HEK293 (cell line): ENCODE data around the gene PCP2.

Experiments used
- CTCF ChIA-PET: fragments of 350-600 bp; formaldehyde crosslinking; extraction: SDS; loops from one replicate; lab custom pipeline; 2021; ENCODE audit warnings: antibody characterized with exemption; lab: Yijun Ruan, JAX
- POLR2A ChIA-PET: fragments of 300-600 bp; formaldehyde crosslinking; extraction: SDS; loops from one replicate; lab custom pipeline; 2020; ENCODE audit warnings: antibody characterized with exemption, inconsistent platforms; lab: Yijun Ruan, JAX
- H3K27ac ChIP-seq: fragments of 200-500 bp; sonication (Bioruptor generic); 2 replicates; pipeline ENCODE4 v1.5.1; 2014; ENCODE audit warnings: low read depth, low read length, control low read depth, inconsistent platforms; ENCODE audit errors: extremely low read depth
- H3K36me3 ChIP-seq, 2 experiments: fragments of 200-500 bp in 1 of 2; sonication (Bioruptor generic) in 1 of 2; 1 replicate in 1 of 2; 2 replicates in 1 of 2; pipeline ENCODE4 v1.5.1; 2014 to 2017; ENCODE audit warnings: inconsistent platforms in 2 of 2, low read length in 2 of 2; ENCODE audit not compliant: control insufficient read depth in 2 of 2, insufficient read depth in 1 of 2
- H3K4me1 ChIP-seq: fragments of 200-500 bp; sonication (Bioruptor generic); 2 replicates; pipeline ENCODE4 v1.5.1; 2014; ENCODE audit warnings: mild to moderate bottlenecking, low read length, inconsistent platforms; ENCODE audit not compliant: control insufficient read depth, insufficient read depth
- H3K4me3 ChIP-seq: 2 replicates; pipeline ENCODE4 v1.5.1; 2011; ENCODE audit warnings: low read depth, mild to moderate bottlenecking, control low read depth, low read length, moderate library complexity
- H3K9me3 ChIP-seq: fragments of 200-500 bp; sonication (Bioruptor generic); 2 replicates; pipeline ENCODE4 v1.5.1; 2014; ENCODE audit warnings: low read depth, low read length, inconsistent platforms; ENCODE audit not compliant: control insufficient read depth, insufficient read depth
- AEBP2 ChIP-seq: fragments of 450-650 bp; formaldehyde crosslinking; IDR thresholded peaks from 2 replicates; pipeline ENCODE4 v1.5.1; 2016; ENCODE audit warnings: missing biosample characterization, missing genetic modification characterization, borderline replicate concordance
- ATF2 ChIP-seq: fragments of 450-650 bp; formaldehyde crosslinking; IDR thresholded peaks from 2 replicates; pipeline ENCODE4 v1.5.1; 2016; ENCODE audit warnings: missing biosample characterization, missing genetic modification characterization, low read depth
- BCL6B ChIP-seq: fragments of 450-650 bp; formaldehyde crosslinking; IDR thresholded peaks from 2 replicates; pipeline ENCODE4 v1.5.1; 2017; ENCODE audit warnings: missing biosample characterization, missing genetic modification characterization
- HOXD13 ChIP-seq: sonication (generic); formaldehyde crosslinking; IDR thresholded peaks from 2 replicates; pipeline ENCODE4 v1.8.0; 2022; ENCODE audit warnings: missing genetic modification reagents, borderline replicate concordance
- KLF1 ChIP-seq: fragments of 450-650 bp; formaldehyde crosslinking; IDR thresholded peaks from 2 replicates; pipeline ENCODE4 v1.5.1; 2016; ENCODE audit warnings: missing biosample characterization, missing genetic modification characterization
- KLF9 ChIP-seq: fragments of 450-650 bp; formaldehyde crosslinking; IDR thresholded peaks from 2 replicates; pipeline ENCODE4 v1.5.1; 2016; ENCODE audit warnings: missing biosample characterization, missing genetic modification characterization, low read depth
- OSR2 ChIP-seq: fragments of 450-650 bp; formaldehyde crosslinking; IDR thresholded peaks from 2 replicates; pipeline ENCODE4 v1.5.1; 2016; ENCODE audit warnings: missing biosample characterization, missing genetic modification characterization
- PRDM10 ChIP-seq: fragments of 450-650 bp; formaldehyde crosslinking; IDR thresholded peaks from 2 replicates; pipeline ENCODE4 v1.5.1; 2016; ENCODE audit warnings: missing biosample characterization, missing genetic modification characterization
- SP2 ChIP-seq: fragments of 450-650 bp; formaldehyde crosslinking; IDR thresholded peaks from 2 replicates; pipeline ENCODE4 v1.5.1; 2016; ENCODE audit warnings: missing biosample characterization, missing genetic modification characterization
- SP7 ChIP-seq: fragments of 450-650 bp; formaldehyde crosslinking; IDR thresholded peaks from 2 replicates; pipeline ENCODE4 v1.5.1; 2016; ENCODE audit warnings: missing biosample characterization, missing genetic modification characterization
- ZBTB26 ChIP-seq: fragments of 450-650 bp; formaldehyde crosslinking; optimal IDR thresholded peaks from 2 replicates; pipeline ENCODE3; 2016; ENCODE audit warnings: missing biosample characterization, mild to moderate bottlenecking, missing genetic modification characterization
- ZBTB49 ChIP-seq: fragments of 450-650 bp; formaldehyde crosslinking; IDR thresholded peaks from 2 replicates; pipeline ENCODE4 v1.5.1; 2016; ENCODE audit warnings: missing biosample characterization, missing genetic modification characterization, low read depth
- ZNF10 ChIP-seq: fragments of 450-650 bp; formaldehyde crosslinking; IDR thresholded peaks from 2 replicates; pipeline ENCODE4 v1.5.1; 2017; ENCODE audit warnings: missing biosample characterization, missing genetic modification characterization
- ZNF19 ChIP-seq: fragments of 450-650 bp; formaldehyde crosslinking; IDR thresholded peaks from 2 replicates; pipeline ENCODE4; 2016; ENCODE audit warnings: missing biosample characterization, missing genetic modification characterization, low read depth
- ZNF24 ChIP-seq: fragments of 450-650 bp; formaldehyde crosslinking; IDR thresholded peaks from 2 replicates; pipeline ENCODE4 v1.5.1; 2016; ENCODE audit warnings: missing biosample characterization, missing genetic modification characterization
- ZNF248 ChIP-seq: fragments of 450-650 bp; formaldehyde crosslinking; IDR thresholded peaks from 2 replicates; pipeline ENCODE4 v1.5.1; 2017; ENCODE audit warnings: missing biosample characterization, missing genetic modification characterization
- ZNF394 ChIP-seq: fragments of 450-650 bp; formaldehyde crosslinking; IDR thresholded peaks from 2 replicates; pipeline ENCODE4 v1.5.1; 2016; ENCODE audit warnings: missing biosample characterization, missing genetic modification characterization, mild to moderate bottlenecking, moderate library complexity, borderline replicate concordance
- ZNF426 ChIP-seq: fragments of 450-650 bp; formaldehyde crosslinking; IDR thresholded peaks from 2 replicates; pipeline ENCODE4 v1.5.1; 2017; ENCODE audit warnings: missing biosample characterization, missing genetic modification characterization, mild to moderate bottlenecking, inconsistent platforms, moderate library complexity
- ZNF580 ChIP-seq: fragments of 450-650 bp; formaldehyde crosslinking; IDR thresholded peaks from 2 replicates; pipeline ENCODE4 v1.5.1; 2016; ENCODE audit warnings: missing biosample characterization, missing genetic modification characterization
- ZNF639 ChIP-seq: fragments of 450-650 bp; formaldehyde crosslinking; IDR thresholded peaks from 2 replicates; pipeline ENCODE4 v1.5.1; 2016; ENCODE audit warnings: missing biosample characterization, missing genetic modification characterization
- ZNF660 ChIP-seq: fragments of 450-650 bp; IDR thresholded peaks from 2 replicates; pipeline ENCODE4 v1.5.1; 2018; ENCODE audit warnings: missing biosample characterization, mild to moderate bottlenecking, missing genetic modification characterization
- ZSCAN30 ChIP-seq: fragments of 450-650 bp; IDR thresholded peaks from 2 replicates; pipeline ENCODE4 v1.5.1; 2018; ENCODE audit warnings: missing biosample characterization, mild to moderate bottlenecking, missing genetic modification characterization, moderate library complexity

The PCP2 gene

GRCh38 chr19:7629347-7630054, 4.0 kb downstream of the PCP2 start, which contains the start of the genes PET100 and XAB2:
TSS of gene PET100 (plus strand) at chr19:7629793. CDS start at chr19:7629834, 41 bp downstream.
TSS of gene XAB2 (minus strand) at chr19:7629545. CDS start at chr19:7629527, 18 bp downstream.
- ChIA-PET POLR2A (interaction anchor here (0.6 to 1.9 kb wide), 15 partner anchors 8 to 550 kb away, joined by 3 to 14 read pairs (median 4); partner anchors contain the start of genes CAMSAP3, LRRC8E and TIMM44), CTCF (interaction anchor here (0.6 to 1.6 kb wide), 4 partner anchors 51 to 175 kb away, joined by 3 to 7 read pairs (median 4); partner anchors contain the start of gene TRAPPC5)
- no peaks in the 10 kb centered on the region for H3K9me3 ChIP-seq
- peak within 1 kb of the TSS; percentile 91 for H3K4me3 ChIP-seq
- H3K4me1 ChIP-seq: peaks cover 4% of the 10 kb centered on the region; the same call in 1 of the 2 replicates
- H3K27ac ChIP-seq: no peak within 1 kb of the TSS; the same call in 1 of the 2 replicates
- H3K36me3 ChIP-seq: peaks cover 0 to 41% of the 10 kb centered on the region in 2 experiments; a peak in 2 of 3 replicates
- peak; percentile 72 for TF ChIP-seq BCL6B
- TF ChIP-seq HOXD13 (CRISPR knock-in tag): no peak
- TF ChIP-seq SP2 (tag by site-specific recombination): peak; percentile 97
- peak; percentile 95 for TF ChIP-seq ZNF580 (tag by site-specific recombination)
- peak; percentile 60; the same call in 1 of the 2 replicates for TF ChIP-seq SP7
- 0 out of 2 replicates have a peak, but pooled peaks have one; percentile 34 for TF ChIP-seq ZNF24 (tag by site-specific recombination)
- TF ChIP-seq ZNF639 (tag by site-specific recombination): 0 out of 2 replicates have a peak, but pooled peaks have one; percentile 50
- TF ChIP-seq KLF1: 0 out of 2 replicates have a peak, but pooled peaks have one; percentile 42
- TF ChIP-seq ZBTB49 (tag by site-specific recombination): no peak
- 0 out of 2 replicates have a peak, but pooled peaks have one; percentile 8 for TF ChIP-seq ZNF10
- peak; percentile 60 for TF ChIP-seq PRDM10
- no peak for TF ChIP-seq OSR2
- no peak for TF ChIP-seq ZNF248 (tag by site-specific recombination)
- TF ChIP-seq ZNF19 (tag by site-specific recombination): no peak
- no peak for TF ChIP-seq ZNF394
- TF ChIP-seq ZNF660 (tag by site-specific recombination): peak; percentile 45; the same call in 1 of the 2 replicates
- TF ChIP-seq AEBP2 (tag by site-specific recombination): no peak
- TF ChIP-seq ZNF426 (tag by site-specific recombination): no peak
- TF ChIP-seq ATF2: peak; percentile 29; the same call in 1 of the 2 replicates
- TF ChIP-seq KLF9 (tag by site-specific recombination): no peak
- TF ChIP-seq ZBTB26: no peak
- peak; percentile 20; the same call in 1 of the 2 replicates for TF ChIP-seq ZSCAN30 (tag by site-specific recombination)
